HG03097 (cell line): Measurements from ENCODE around the gene GDPD4.

ENCODE experiments used
- ATAC-seq: cut with Tn5 transposase; IDR thresholded peaks from one replicate; pipeline ENCODE4 v1.9.1; 2021; ENCODE audit not compliant: unreplicated experiment, low FRiP score

Gene GDPD4

DNA sequence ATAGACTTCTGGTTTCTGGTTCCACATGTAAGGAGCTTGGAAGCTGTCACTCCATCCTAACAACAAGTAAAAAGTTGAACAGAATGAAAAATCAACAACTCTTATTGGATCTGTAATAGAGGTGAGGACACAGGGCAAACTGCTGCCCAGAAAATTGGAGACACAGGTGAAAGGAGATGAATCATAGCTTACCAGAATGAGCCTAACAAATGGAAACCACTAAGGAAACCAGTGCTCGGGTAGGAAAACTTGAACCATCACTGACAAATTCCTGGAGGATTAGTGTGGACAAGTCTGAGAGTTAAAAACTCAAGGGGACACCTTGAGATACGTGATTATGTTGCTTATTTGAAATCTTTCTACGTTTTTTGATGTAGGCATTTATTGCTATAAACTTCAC lies 52.1 kb downstream of the GDPD4 start:
- ATAC-seq: no peak

DNA sequence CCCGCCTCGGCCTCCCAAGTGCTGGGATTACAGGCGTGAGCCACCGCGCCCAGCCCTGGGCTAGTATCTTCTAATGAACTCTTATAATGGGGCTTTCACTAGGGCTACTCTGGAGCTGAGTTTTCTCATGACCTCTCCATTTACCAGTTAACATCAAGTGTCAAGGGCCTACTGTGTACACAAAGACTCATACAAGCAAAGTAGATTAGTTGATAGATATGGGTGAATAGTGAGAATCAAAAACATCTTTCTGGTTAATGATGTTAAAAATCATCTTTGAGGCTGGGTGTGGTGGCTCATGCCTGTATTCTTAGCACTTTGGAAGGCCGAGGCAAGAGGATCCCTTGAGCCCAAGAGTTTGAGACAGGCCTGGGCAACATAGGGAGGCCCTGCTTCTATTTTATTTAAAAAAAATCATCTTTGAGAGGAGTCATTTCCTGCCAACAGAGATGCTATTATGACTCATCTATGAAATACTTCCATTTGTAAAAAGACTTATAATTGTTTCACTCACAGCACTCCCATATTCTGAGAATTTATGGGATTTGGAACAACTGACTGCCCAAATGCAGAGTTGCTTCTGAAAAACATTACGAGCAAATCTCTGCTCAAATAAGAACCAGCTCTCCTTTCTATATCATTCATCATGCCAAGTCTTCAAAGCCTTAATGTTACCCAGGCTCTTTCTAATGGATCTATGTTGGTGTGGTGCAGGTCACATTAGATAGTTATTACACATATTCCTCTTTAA lies 57.0 kb downstream of the GDPD4 start:
- ATAC-seq: no peak

- no peak for ATAC-seq
Observed at GRCh38 chr11:77236901-77237300, 64.6 kb downstream of the GDPD4 start.

DNA sequence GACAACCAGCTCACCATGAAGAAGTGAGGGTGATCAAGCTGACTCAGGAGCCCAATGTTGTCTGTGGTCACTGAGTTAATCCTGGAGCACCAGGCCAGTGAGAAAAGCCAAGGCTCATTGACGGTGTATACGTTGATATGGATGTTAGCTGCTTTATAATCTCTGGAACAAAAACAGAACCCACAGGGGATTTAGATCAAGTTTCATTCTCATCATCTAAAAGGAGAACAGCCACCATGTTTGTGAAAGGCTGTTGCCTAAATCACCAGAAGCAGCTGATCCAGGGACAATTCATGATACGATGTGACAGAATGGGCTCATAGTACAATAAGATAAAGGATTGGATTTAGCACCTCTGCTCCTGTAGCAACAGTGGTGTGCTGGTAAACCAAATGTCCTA lies 68.5 kb downstream of the GDPD4 start:
- no peak for ATAC-seq

- no peak for ATAC-seq
Observed at GRCh38 chr11:77232242-77232641, 69.2 kb downstream of the GDPD4 start.

DNA sequence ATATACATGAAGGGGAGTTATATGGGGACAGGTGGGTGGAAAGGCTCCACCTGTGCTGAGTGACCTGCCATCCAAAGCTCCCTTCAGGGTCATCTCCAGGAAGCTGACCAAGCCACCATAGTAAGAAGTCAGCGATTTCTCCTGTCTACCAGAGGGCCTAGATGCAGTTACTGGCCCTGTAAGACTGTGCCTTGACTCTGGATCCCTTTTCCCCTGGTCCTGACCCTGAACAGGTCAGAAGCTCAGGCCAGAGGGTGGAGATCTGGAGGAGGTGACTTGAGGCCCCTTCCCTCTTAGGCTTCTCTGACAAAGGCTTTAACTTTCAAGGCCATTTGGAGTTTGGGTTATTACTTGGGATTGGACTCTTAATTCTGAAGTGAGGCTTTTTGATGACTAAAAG lies 69.7 kb downstream of the GDPD4 start:
- ATAC-seq: no peak

- no peak for ATAC-seq
Observed at GRCh38 chr11:77230878-77231605, 70.4 kb downstream of the GDPD4 start.

- ATAC-seq: no peak
Observed at GRCh38 chr11:77223797-77224196, 77.7 kb downstream of the GDPD4 start.

DNA sequence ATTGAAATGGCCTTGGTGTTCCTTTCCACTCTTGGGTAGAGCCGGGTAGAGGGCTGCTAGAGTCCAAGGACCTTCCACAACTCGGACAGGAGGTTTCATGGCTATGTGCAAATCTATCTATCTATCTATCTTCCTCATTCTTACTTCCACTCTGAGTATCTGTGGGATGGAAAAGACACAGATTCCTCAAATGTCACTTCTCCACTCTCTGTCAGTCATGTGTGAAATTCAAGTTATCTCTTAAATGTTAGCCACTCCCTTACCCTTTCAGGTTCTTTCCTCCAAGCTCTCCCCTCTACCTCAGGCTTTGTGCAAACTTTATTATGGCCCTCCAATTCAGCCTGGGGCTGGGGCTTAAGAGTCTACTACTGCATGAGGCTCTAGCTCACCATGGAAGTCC lies 84.3 kb downstream of the GDPD4 start:
- no peak for ATAC-seq

DNA sequence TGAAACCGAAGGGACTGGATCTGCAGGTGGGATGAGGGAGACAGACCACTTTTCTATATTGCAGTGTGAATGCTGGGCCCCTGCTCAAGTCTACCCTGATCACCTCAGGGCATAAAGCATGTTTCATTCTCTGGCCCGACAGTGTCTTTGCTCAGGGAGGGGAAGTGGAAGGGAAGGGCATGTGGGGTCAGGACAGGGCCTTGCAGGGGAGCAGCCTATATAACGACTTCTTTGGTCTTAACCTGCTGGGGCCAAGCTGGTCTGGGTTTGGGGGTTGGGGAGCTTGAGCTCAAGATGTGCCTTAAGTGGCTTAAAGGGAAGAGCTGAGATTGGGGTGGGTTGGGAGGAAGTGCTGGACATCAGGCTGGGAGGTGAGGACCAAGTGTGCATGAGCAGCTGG lies 86.4 kb downstream of the GDPD4 start:
- ATAC-seq: no peak

DNA sequence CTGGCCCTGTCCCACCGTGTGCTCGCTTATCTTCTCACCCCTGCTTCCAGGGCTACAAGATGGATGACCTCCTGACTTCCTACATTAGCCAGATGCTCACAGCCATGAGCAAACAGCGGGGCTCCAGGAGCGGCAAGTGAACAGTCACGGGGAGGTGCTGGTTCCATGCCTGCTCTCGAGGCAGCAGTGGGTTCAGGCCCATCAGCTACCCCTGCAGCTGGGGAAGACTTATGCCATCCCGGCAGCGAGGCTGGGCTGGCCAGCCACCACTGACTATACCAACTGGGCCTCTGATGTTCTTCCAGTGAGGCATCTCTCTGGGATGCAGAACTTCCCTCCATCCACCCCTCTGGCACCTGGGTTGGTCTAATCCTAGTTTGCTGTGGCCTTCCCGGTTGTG lies 86.9 kb downstream of the GDPD4 start:
- no peak for ATAC-seq

DNA sequence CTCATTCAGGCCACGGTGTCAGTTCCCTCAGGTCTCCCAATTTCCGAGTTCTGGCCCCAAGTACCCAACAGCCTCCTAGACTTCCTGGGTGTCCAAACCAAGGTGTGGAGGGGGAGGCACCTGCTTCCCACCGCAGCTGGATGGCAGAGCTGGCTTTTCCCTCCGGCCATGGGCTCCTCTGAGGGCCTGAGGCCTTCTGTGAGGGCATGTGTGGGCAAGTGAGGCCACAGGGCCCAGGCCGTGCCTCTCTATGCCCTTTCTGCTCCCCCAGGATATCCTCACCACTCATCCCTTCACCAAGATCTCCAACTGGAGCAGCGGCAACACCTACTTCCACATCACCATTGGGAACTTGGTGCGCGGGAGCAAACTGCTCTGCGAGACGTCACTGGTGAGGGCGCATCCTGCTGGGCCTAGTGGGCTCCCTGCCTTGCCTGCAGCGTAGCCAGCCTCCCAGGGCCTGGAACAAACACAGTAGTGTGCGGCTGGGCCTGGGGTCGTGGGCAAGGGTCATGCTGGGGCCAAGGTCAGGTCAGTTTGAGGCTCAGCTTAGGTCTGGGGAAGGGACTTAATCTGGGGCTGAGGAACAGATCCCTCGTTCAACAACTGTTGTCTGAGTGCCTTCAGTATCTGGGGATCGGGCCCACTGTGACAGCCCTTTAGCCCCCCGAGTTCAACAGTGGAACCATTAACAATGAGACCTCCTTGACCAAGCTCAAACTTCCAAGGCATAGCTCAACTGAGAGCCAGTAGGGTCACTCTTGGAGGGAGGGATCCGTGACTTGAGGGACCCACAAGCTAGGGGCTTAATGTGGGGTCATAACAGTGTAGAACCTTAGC lies 87.7 kb downstream of the GDPD4 start:
- no peak for ATAC-seq

DNA sequence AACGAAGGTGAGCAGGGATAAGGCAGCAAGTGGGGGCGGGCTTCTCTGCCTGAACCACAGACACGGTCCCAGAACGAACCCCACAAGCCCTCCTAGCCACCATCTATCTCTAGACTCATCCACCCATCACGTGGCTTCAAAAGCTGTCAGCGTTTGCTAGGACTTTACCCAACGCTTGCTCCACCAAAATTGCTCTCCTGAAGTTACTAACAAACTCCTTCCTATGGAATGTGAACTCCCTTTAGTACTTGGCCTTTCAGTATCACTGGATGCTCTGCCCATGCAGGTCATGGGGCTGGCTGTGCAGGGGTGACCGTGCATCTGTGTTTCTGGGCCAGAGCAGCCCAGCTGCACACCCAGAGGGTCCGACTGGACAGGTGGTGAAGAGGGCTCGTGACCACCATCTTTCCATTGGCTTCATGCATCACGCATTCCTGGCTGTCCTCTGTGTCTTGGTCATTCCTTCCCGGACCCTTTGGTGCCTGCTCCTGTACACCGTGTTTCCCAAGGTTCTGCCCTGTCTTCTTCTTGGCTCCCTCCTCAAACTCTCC lies 88.4 kb downstream of the GDPD4 start:
- ATAC-seq: no peak

GRCh38 chr11:77212314-77213007 lies 89.0 kb downstream of the GDPD4 start:
- no peak for ATAC-seq

DNA sequence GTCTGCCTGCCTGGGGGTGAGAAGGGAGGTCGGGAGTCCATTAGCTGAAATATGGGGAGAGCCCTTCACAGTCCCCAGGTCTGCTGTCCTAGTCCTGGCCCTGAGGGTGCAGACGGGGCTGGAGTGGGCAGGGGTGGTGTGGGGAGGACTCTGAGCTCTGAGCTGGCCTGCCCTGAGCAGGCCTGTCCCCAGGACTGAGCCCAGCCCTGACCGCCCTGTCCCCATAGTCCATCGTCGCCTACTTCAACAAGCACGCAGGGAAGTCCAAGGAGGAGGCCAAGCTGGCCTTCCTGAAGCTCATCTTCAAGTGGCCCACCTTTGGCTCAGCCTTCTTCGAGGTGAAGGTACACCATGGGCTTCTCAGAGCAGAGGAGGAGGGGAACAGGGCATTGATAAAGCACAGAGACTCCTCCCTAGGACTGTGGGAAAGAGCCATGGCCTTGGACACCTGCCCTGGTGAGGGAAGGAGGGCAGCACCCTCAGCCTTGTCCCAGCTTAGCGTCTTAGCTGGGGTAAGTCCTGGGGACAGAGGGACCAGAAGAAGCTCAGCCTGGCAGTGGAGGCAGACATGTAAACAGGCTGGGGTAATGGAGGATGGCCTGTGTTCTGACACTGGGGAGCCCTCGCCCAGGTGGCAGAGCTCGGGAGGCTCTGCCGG lies 89.8 kb downstream of the GDPD4 start:
- ATAC-seq: no peak

DNA sequence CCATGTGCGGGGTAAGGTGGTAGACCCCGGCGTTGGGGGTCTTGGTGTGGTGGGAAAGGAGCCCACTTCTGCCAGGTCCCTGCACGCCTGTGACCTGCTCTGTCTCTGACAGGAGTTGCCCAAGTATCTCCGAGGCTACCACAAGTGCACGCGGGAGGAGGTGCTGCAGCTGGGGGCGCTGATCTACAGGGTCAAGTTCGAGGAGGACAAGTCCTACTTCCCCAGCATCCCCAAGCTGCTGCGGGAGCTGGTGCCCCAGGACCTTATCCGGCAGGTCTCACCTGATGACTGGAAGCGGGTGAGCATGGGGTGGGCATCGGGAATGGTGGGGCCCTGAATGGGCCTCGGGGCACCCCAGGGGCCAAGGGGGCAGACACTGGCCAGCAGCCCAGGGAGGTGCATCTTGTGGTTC lies 90.4 kb downstream of the GDPD4 start:
- no peak for ATAC-seq

DNA sequence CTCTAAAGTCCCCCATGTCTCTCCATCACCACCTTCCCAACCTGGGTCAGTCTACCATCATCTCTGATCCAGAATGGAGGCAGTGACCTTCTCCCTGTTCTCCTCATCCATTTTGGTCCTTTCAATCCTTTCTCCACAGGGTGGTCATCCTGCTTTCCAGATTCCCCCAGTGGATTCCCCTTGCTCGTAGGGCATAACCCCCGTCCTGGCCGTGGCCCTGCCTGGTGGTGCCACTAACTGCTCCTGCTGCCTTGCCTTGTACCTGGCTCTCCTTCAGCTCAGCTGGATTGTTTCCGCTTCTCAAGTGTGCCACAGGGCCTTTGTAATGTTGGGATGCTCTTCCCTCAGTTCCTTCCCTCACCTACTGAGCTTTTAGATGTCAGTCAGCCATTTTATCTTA lies 91.8 kb downstream of the GDPD4 start:
- ATAC-seq: no peak

DNA sequence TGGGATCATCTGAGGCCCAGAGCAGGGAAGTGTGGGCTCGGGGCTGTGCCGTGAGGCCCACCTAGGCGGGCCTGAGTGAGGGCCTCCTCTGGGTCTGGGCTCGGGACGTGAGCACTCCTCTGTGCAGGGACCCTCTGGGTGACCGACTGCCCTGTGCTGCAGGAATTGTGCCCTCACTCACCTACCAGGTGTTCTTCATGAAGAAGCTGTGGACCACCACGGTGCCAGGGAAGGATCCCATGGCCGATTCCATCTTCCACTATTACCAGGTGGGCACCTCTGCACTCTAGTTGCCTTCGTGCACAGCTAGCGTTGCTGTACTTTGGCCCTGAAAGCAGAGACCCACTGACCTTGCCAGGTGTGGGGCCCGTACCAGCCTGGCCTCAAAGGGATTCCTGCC lies 93.0 kb downstream of the GDPD4 start:
- ATAC-seq: no peak

DNA sequence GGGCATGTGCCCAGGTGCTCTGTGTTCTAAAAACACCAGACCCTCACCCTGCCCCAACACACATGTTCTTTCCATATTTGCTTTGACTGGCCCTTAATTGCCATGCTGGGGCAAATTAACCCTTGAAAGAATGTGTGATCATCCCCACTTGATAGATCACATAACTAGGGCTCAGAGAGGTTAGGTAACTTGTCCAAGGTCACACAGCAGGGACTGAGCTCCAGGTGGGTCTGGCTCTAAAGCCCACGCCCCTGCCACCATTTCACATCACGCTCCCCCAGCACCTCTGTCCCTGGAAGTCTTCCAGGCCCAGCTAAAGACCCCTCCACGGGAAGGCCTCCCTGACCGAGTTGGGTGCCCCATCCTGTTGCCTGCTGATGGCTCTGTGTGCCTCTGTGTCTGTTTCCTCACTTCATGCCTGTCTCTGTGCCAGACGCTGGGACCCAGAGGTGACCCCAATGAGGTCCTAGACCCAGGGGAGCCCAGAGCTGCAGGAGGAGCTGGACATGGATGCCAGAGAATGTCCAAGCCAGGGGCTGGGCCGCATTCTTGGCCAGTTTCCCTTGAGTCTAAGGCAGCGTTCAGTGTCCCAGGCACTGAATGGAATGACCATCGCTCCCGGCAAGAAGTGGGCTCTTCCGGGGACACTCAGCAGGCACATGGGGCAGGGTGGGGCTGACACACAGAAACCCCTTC lies 93.7 kb downstream of the GDPD4 start:
- no peak for ATAC-seq
